ENCODE measurements around the gene PGM2.

PGM2 gene

GRCh38 chr4:37892641-37893040 is 66.2 kb downstream of the PGM2 start:
- TF ChIP-seq, protein P1, sequence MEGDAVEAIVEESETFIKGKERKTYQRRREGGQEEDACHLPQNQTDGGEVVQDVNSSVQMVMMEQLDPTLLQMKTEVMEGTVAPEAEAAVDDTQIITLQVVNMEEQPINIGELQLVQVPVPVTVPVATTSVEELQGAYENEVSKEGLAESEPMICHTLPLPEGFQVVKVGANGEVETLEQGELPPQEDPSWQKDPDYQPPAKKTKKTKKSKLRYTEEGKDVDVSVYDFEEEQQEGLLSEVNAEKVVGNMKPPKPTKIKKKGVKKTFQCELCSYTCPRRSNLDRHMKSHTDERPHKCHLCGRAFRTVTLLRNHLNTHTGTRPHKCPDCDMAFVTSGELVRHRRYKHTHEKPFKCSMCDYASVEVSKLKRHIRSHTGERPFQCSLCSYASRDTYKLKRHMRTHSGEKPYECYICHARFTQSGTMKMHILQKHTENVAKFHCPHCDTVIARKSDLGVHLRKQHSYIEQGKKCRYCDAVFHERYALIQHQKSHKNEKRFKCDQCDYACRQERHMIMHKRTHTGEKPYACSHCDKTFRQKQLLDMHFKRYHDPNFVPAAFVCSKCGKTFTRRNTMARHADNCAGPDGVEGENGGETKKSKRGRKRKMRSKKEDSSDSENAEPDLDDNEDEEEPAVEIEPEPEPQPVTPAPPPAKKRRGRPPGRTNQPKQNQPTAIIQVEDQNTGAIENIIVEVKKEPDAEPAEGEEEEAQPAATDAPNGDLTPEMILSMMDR (IDR thresholded peaks at IDR 0.05), result no peak

DNA sequence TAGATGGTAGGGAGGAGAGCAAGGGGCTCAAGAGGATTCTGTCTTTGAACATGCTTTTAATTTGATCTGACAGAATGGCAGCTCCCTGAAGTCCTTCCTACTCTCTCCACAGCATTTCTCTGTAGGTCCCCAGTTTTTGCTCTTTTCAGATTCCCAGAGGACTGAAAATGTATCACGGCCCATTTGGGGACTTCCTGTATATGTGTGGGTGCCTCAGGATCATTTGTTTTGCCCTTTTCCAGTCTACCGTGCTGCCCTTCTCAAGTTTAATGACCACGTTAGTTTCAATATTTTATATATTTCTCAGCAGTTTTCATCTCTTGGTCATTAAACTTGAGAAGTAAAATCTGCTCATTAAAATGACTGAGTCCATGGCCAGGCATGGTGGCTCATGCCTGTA is 66.7 kb downstream of the PGM2 start:
- TF ChIP-seq, protein P1 (IDR thresholded peaks at IDR 0.05), result no peak

- TF ChIP-seq, protein P1 (IDR thresholded peaks at IDR 0.05), result no peak
Observed at GRCh38 chr4:37895271-37895670, 68.8 kb downstream of the PGM2 start.

DNA sequence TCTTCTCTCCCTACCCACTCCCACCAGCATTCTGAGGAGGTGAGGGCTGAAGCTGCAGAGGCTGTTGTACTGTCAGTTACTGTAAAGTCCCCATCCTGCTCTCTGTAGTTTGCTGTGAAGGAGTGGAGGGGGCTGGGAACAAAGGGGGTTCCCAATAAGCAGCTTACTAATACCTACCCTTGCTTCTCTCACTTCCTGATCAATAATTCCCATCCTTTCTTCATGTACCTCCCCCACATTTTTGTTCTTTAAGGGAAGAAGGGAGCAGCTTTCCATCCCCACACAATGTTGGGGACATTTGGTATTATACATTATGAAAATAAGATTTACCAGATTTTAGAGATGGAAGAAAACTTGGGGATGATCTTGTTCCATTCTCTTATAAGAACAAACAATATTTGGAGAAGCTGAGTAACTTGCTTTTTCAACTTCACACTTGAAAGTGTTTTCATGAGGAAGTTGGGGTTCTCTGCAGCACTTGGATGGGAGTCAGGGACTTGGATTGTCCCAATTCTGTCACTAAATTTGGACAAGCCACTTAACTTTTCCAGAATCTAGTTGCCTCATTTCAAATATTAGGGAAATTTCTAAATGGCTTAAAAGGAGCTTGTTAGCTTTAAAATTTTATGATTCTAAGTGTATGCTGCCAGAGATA is 69.8 kb downstream of the PGM2 start:
- TF ChIP-seq, protein P1 (IDR thresholded peaks at IDR 0.05), result no peak

DNA sequence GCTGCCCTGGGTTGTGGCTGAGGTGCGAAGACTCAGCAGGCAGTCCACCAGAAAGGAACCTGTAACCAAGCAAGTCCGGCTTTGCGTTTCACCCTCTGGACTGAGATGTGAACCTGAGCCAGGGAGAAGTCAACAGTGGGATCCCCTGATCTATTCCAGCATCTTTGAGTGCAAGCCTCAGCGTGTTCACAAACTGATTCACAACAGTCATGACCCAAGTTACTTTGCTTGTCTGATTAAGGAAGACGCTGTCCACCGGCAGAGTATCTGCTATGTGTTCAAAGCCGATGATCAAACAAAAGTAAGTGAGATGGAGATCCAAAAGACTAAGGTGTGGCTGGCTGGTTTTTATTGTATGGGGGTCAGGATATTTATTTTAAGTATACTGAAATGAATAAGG is 75.7 kb downstream of the PGM2 start:
- TF ChIP-seq, protein P1 (IDR thresholded peaks at IDR 0.05), result no peak

GRCh38 chr4:37902738-37903693 is 76.5 kb downstream of the PGM2 start:
- TF ChIP-seq, protein P1 (IDR thresholded peaks at IDR 0.05), result no peak

DNA sequence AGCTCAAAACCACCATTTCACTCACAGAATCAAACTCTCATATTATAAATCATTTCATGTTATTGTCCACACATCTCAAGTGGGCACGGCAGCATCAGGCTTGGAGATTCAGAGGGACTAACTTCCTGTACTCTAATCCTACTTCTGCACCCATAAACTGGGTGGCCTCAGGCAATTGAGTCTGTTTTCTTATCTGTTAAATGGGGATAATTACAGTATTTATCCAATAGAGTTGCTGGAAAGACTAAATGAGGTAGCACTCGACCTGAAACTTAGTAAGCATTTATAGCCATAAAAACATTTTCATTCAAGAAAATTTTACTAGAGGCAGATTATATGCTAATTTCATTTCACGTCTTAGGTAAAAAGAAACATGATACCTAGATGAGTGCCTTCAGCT is 77.4 kb downstream of the PGM2 start:
- TF ChIP-seq, protein P1 (IDR thresholded peaks at IDR 0.05), result no peak

All from LNCAP (cell line).